Ishikawa (cell line): ENCODE data around the gene SLX9.
A peak's percentile ranks its signal among the peaks of the same experiment; 100 is the strongest.

Source experiments
- FOXM1 ChIP-seq: IDR thresholded peaks from 2 replicates; pipeline ENCODE4 v1.6.1; 2012; ENCODE audit warnings: low read depth, borderline replicate concordance
- MAX ChIP-seq: IDR thresholded peaks from 2 replicates; pipeline ENCODE4 v1.6.1; 2012
- RAD21 ChIP-seq: IDR thresholded peaks from 2 replicates; pipeline ENCODE4 v1.6.1; 2012; ENCODE audit warnings: low read depth
- REST ChIP-seq: IDR thresholded peaks from 2 replicates; pipeline ENCODE4 v1.6.1; 2012; ENCODE audit warnings: low read depth, mild to moderate bottlenecking
- TAF1 ChIP-seq: IDR thresholded peaks from 2 replicates; pipeline ENCODE4 v1.6.1; 2012; ENCODE audit warnings: low read depth, mild to moderate bottlenecking

GRCh38 chr21:44911384-44912157 lies 28.3 kb upstream of the SLX9 start:
- TF ChIP-seq RAD21 (peak; percentile 66; the same call in 1 of the 2 replicates), TAF1 (no peak), REST (no peak), MAX (no peak), FOXM1 (no peak)
